ENCODE results near the gene TMUB2.
"Not testable (repeated sequence)": the region's sequence is repeated elsewhere in the genome, so short reads cannot be mapped to it uniquely, and the experiment has no call there.

The TMUB2 gene

GRCh38 chr17:44186307-44187130 is at the start of gene TMUB2:
Gene TMUB2, plus strand, starts transcription at chr17:44186972. Its CDS starts 737 bp downstream, at chr17:44187709.
- Mint-ChIP-seq H3K9me3 (no peaks in the 10 kb centered on the region), H3K27me3 (no peaks in the 10 kb centered on the region), H3K4me3 (peak within 1 kb of the TSS; percentile 99), H3K27ac (peak within 1 kb of the TSS; percentile 99), H3K36me3 (ENCODE audit: low read depth) (peaks cover 79% of the 10 kb centered on the region), H3K4me1 (ENCODE audit: low read depth) (peaks cover 52% of the 10 kb centered on the region)
- intact Hi-C loops (cut with micrococcal nuclease), result loop anchor here (1.0 to 5.0 kb wide), 4 partner anchors 14 to 62 kb away; partner anchors contain the start of gene HROB

DNA sequence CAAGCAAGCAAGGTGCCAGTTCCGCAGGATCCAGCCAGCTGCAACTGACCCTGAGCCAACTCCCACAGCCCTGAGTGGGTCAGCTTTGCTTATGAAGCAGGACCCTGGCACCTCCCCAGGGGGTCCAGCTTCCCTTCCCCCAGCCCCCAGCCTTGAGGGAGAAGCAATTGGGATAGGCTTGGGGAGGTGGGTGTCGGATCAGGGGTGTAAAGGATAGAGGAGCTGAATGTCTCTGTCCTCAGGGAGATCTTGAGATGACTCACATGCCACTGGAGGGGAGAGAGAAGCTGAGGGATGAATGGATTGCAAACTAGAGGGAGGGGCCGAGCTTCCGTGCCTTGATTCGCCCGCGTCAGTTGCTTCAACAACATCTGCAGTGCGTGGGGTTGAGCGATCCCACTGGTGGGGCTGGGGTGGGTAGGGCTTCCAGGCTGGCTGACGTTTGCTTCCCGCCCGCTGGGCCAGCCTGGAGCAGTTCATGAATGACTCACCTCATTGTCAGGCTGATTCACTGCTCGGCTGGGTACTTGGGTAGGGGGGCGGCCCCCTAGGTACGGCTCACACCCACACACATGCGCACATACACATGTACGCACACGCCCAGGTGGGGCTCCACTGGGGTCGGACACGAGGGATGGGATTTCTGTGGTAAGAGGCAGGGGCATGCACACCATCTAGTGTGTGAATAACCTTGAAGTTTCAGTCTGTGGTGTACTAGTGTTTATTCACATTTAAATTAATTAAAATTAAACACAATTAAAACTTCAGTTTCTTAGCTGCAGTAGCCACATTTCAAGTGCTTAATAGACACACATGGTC is 48.7 kb upstream of the TMUB2 start:
- peaks cover 29% of the 10 kb centered on the region for H3K4me1 Mint-ChIP-seq (ENCODE audit: low read depth)
- H3K4me3 Mint-ChIP-seq, result no peak overlapping the region
- no peaks in the 10 kb centered on the region for H3K36me3 Mint-ChIP-seq (ENCODE audit: low read depth)
- peaks cover 3% of the 10 kb centered on the region for H3K27me3 Mint-ChIP-seq
- no peaks in the 10 kb centered on the region for H3K9me3 Mint-ChIP-seq
- intact Hi-C loops (cut with micrococcal nuclease), result no loop called here
- peak overlapping the region; percentile 56 for H3K27ac Mint-ChIP-seq

DNA sequence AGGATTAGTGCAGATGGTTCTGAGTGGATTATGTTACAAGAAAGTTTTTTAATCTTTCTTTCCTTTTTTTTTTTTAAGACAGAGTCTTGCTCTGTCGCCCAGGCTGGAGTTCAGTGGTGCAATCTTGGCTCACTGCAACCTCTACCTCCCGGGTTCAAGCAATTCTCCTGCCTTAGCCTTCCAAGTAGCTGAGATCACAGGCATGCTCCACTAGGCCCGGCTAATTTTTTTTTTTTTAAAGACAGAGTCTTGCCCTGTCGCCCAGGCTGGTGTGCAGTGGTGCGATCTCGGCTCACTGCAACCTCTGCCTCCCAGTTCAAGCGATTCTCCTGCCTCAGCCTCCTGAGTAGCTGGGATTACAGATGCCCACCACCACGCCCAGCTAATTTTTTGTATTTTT is 42.9 kb upstream of the TMUB2 start:
- not testable (repeated sequence) for H3K27me3 Mint-ChIP-seq; H3K9me3 Mint-ChIP-seq; H3K27ac Mint-ChIP-seq; H3K4me3 Mint-ChIP-seq; H3K36me3 Mint-ChIP-seq (ENCODE audit: low read depth)
- intact Hi-C loops (cut with micrococcal nuclease), result loop anchor here (5.0 kb wide), 1 partner anchor 43 kb away; the partner anchor contains the start of gene TMUB2
- H3K4me1 Mint-ChIP-seq (ENCODE audit: low read depth), result peaks cover 23% of the 10 kb centered on the region

DNA sequence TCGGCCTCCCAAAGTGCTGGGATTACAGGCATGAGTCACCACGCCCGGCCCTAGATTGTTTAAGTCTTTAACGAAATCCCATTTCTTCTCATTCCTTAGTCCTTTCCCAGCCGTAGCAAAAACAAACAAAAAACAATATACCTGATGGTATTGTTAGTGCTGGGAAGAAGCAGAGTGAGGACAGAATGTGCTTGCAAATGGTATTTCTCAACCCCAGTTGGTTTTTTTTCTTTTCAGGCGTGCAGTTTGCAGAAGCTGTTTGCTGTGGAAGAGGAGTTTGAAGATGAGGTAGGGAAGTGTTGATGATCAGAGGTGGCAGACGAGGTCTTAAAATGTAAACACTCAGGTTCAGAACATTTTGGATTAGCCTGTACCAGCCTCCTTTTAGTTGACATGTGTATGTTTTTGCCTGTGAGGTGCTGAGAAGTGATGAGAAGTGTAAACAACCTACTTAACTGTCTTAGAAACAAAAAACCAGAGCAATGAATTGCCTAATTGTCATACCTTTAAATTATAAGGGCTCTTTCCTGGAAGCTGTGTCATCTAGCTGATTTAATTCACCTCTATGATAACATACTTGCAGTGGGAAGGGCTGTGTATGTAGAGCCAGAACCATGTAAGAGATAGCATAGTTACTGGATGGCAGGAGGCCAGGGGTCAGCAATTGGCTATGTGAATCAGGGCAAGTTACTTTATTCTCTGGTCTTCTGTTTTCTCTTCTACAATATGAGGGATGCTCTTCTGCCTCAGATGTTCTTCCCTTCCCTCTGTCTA is 41.6 kb upstream of the TMUB2 start:
- Mint-ChIP-seq H3K27me3 (no peaks in the 10 kb centered on the region), H3K27ac (no peak overlapping the region), H3K9me3 (no peaks in the 10 kb centered on the region), H3K4me1 (ENCODE audit: low read depth) (peaks cover 35% of the 10 kb centered on the region), H3K36me3 (ENCODE audit: low read depth) (no peaks in the 10 kb centered on the region), H3K4me3 (no peak overlapping the region)
- intact Hi-C loops (cut with micrococcal nuclease), result loop anchor here (5.0 kb wide), 1 partner anchor 42 kb away; the partner anchor contains the start of gene TMUB2

DNA sequence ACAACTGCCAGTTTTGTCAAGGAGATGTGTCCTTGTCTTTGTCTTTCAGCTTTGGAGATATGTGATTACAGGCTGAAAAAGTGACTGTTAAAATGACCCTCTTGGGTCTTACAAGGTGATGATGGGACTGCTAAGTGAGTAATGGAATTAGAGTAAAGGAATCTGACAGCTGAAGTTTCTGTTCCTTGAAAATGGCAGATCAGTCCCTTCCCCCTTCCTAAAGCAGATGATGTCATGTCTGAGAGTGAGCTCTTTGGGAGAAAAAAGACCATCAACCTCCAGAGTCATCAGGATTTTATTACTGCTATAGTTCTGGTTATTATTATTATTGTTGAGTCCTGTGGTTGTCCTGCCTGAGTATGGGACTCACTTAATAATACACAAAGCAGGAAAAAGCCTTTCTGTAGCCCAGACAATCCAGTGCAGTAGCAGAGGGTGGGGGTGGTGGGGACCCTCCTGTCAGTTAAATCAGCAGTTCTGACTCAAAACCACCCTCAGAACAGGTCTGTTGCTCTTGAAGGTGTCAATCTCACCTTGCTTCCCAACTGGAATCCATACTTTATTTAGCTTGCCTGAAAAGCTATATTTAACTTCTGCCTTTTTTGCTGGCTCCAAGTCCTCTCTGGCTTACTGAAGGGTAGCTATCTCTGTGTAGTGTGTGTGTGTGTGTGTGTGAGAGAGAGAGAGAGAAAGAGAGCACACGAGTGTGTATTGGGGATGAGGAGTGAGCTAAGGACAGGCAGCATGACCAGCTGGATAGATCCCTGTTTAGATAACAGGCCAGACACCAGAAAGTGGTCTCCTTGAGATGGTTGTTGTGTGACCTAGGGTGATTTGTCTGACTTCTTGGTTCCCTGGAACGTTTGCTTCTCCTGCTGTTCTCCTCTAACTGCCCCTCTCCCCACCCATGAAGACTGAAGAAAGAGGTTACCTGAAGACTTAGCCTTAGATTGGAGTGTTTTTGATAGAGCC is 40.1 kb upstream of the TMUB2 start:
- H3K36me3 Mint-ChIP-seq (ENCODE audit: low read depth), result no peaks in the 10 kb centered on the region
- intact Hi-C loops (cut with micrococcal nuclease), result no loop called here
- H3K27me3 Mint-ChIP-seq, result no peaks in the 10 kb centered on the region
- peak overlapping the region; percentile 29 for H3K27ac Mint-ChIP-seq
- H3K4me1 Mint-ChIP-seq (ENCODE audit: low read depth), result peaks cover 44% of the 10 kb centered on the region
- no peaks in the 10 kb centered on the region for H3K9me3 Mint-ChIP-seq
- H3K4me3 Mint-ChIP-seq, result no peak overlapping the region

GRCh38 chr17:44147812-44148211 is 39.0 kb upstream of the TMUB2 start:
- H3K4me3 Mint-ChIP-seq, result no peak overlapping the region
- no peaks in the 10 kb centered on the region for H3K27me3 Mint-ChIP-seq
- intact Hi-C loops (cut with micrococcal nuclease), result no loop called here
- H3K9me3 Mint-ChIP-seq, result no peaks in the 10 kb centered on the region
- H3K36me3 Mint-ChIP-seq (ENCODE audit: low read depth), result no peaks in the 10 kb centered on the region
- no peak overlapping the region for H3K27ac Mint-ChIP-seq
- H3K4me1 Mint-ChIP-seq (ENCODE audit: low read depth), result peaks cover 37% of the 10 kb centered on the region

DNA sequence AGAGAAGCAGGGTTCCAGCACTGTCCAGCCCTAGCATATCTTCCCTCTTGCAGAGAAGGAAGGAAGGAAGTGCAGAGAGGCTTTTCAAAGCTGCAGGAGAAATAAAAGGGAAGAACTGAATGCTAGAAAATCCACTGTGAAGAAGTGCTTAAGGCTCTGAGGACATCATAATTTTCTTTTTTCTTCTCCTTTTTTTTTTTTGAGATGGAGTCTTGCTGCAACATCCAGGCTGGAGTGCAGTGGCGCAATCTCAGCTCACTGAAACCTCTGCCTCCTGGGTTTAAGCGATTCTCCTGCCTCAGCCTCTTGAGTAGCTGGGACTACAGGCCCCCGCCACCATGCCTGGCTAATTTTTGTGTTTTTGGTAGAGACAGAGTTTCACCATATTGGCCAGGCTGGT is 37.7 kb upstream of the TMUB2 start:
- H3K36me3 Mint-ChIP-seq (ENCODE audit: low read depth); H3K27ac Mint-ChIP-seq; H3K9me3 Mint-ChIP-seq; intact Hi-C loops (cut with micrococcal nuclease); H3K4me3 Mint-ChIP-seq; H3K27me3 Mint-ChIP-seq: not testable (repeated sequence)
- peaks cover 37% of the 10 kb centered on the region for H3K4me1 Mint-ChIP-seq (ENCODE audit: low read depth)

DNA sequence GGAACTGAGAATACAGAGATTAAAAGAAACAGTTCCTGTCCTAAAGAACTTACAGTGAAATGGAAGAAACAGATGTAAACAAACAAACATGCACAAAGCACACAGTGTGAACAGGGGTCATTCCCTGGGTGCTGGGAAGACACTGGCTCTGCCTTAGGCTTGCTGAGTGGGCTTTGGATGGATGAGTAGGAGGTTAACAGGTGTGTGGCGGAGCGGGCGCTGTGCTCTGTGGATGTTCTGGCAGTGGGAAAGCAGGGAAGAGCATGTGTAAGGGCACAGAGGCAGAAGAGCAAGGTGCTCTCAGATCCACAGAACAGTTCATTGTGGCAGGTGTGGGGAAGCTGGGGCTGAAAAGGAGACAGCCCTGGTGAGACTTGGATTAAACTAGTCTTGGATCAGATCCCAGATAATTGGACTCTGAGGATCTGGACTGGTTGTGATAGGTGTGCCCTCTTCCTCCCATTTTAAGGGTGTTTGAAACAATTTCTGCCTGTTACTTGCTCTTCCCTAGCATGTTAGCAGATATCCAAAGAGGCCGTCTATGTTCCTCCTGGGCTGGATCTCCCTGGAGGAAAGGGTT is 36.9 kb upstream of the TMUB2 start:
- Mint-ChIP-seq H3K27ac (peak overlapping the region; percentile 8), H3K27me3 (no peaks in the 10 kb centered on the region), H3K36me3 (ENCODE audit: low read depth) (no peaks in the 10 kb centered on the region), H3K4me1 (ENCODE audit: low read depth) (peaks cover 37% of the 10 kb centered on the region), H3K4me3 (no peak overlapping the region), H3K9me3 (no peaks in the 10 kb centered on the region)
- intact Hi-C loops (cut with micrococcal nuclease), result no loop called here

- Mint-ChIP-seq H3K27ac (peak overlapping the region; percentile 47), H3K9me3 (no peaks in the 10 kb centered on the region), H3K4me1 (ENCODE audit: low read depth) (peaks cover 27% of the 10 kb centered on the region), H3K27me3 (no peaks in the 10 kb centered on the region), H3K4me3 (no peak overlapping the region), H3K36me3 (ENCODE audit: low read depth) (no peaks in the 10 kb centered on the region)
- intact Hi-C loops (cut with micrococcal nuclease), result no loop called here
These were observed 33.9 kb upstream of the TMUB2 start for GRCh38 chr17:44152875-44153274.

- H3K36me3 Mint-ChIP-seq (ENCODE audit: low read depth), result no peaks in the 10 kb centered on the region
- H3K4me1 Mint-ChIP-seq (ENCODE audit: low read depth), result peaks cover 13% of the 10 kb centered on the region
- no peak overlapping the region for H3K27ac Mint-ChIP-seq
- no peaks in the 10 kb centered on the region for H3K27me3 Mint-ChIP-seq
- H3K4me3 Mint-ChIP-seq, result no peak overlapping the region
- intact Hi-C loops (cut with micrococcal nuclease), result no loop called here
- H3K9me3 Mint-ChIP-seq, result no peaks in the 10 kb centered on the region
These were observed 31.3 kb upstream of the TMUB2 start for GRCh38 chr17:44155488-44155887.

DNA sequence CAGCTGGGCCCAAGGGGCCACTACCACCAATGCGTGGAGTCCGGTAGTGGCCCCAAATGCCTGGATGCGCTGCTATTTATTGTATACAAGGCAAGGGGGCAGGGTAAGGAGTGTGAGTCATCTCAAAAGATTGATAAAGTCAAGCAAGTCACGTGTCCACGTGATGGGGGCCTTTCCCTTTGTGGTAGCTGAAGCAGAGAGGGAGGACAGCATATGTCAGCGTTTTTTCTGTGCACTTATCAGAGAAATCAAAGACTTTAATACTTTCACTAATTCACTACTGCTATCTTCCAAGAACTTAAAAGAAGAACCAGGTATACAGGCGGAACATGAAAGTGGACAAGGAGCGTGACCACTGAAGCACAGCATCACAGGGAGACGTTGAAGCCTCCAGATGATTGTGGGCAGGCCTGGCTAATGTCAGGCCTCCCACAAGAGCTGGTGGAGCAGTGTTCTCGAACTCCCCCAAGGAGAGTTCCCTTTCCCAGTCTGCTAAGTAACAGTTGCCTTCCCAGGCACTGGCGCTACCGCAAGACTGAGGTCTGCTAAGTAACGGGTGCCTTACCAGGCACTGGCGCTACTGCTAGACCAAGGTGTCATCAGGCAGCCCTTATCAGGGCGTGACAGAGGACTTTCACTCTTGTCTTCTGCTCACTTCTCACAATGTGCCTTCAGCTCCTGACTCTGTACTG is 27.1 kb upstream of the TMUB2 start:
- H3K4me1 Mint-ChIP-seq (ENCODE audit: low read depth), result peaks cover 4% of the 10 kb centered on the region
- no peaks in the 10 kb centered on the region for H3K27me3 Mint-ChIP-seq
- H3K9me3 Mint-ChIP-seq, result no peaks in the 10 kb centered on the region
- H3K27ac Mint-ChIP-seq, result peak overlapping the region; percentile 64
- intact Hi-C loops (cut with micrococcal nuclease), result loop anchor here (10.0 kb wide), 1 partner anchor 215 kb away; the partner anchor contains the start of gene PPY
- H3K36me3 Mint-ChIP-seq (ENCODE audit: low read depth), result no peaks in the 10 kb centered on the region
- no peak overlapping the region for H3K4me3 Mint-ChIP-seq

DNA sequence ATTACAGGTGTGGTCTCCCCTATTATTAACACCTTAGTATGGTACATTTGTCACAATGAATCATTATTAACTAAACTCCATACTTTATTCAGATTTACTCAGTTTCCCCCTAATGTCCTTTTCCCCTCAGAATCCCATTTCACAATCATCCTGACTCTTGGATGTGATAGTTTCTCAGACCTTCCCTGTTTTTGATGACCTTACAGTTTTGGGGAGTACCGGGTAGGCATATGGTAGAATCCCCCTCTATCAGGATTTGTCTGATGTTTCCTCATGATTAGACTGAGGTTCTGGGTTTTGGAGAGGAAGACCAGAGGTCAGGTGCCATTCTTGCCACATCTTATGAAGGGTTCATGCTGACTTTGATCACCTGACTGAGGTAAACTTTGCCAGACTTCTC is 22.3 kb upstream of the TMUB2 start:
- H3K27ac Mint-ChIP-seq, result no peak overlapping the region
- peaks cover 8% of the 10 kb centered on the region for H3K4me1 Mint-ChIP-seq (ENCODE audit: low read depth)
- no peaks in the 10 kb centered on the region for H3K9me3 Mint-ChIP-seq
- H3K36me3 Mint-ChIP-seq (ENCODE audit: low read depth), result no peaks in the 10 kb centered on the region
- intact Hi-C loops (cut with micrococcal nuclease), result loop anchor here (10.0 kb wide), 1 partner anchor 220 kb away; the partner anchor contains the start of gene PPY
- H3K27me3 Mint-ChIP-seq, result peaks cover 2% of the 10 kb centered on the region
- H3K4me3 Mint-ChIP-seq, result no peak overlapping the region

All from dendritic cell treated with granulocyte-macrophage colony-stimulating factor and Interleukin-4, amounts not matched to agents 40 ng/mL and 50 ng/mL, for 4 days (primary cell).